ENCODE measurements around the gene RASA2.

GRCh38 chr3:141457624-141458236 lies 29.1 kb upstream of the RASA2 start:
- TF ChIP-seq, protein P1, sequence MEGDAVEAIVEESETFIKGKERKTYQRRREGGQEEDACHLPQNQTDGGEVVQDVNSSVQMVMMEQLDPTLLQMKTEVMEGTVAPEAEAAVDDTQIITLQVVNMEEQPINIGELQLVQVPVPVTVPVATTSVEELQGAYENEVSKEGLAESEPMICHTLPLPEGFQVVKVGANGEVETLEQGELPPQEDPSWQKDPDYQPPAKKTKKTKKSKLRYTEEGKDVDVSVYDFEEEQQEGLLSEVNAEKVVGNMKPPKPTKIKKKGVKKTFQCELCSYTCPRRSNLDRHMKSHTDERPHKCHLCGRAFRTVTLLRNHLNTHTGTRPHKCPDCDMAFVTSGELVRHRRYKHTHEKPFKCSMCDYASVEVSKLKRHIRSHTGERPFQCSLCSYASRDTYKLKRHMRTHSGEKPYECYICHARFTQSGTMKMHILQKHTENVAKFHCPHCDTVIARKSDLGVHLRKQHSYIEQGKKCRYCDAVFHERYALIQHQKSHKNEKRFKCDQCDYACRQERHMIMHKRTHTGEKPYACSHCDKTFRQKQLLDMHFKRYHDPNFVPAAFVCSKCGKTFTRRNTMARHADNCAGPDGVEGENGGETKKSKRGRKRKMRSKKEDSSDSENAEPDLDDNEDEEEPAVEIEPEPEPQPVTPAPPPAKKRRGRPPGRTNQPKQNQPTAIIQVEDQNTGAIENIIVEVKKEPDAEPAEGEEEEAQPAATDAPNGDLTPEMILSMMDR (IDR thresholded peaks at IDR 0.05; ENCODE audit: low read length) = no peak
- no peak for TF ChIP-seq EZH2 (optimal IDR thresholded peaks at IDR 0.05; ENCODE audit: low read depth, low read length)
- no peak for TF ChIP-seq EZH2phosphoT487 (IDR thresholded peaks at IDR 0.05; ENCODE audit: low read length)
